Vagina (tissue), 2 donors: ENCODE results near the gene PLEKHM3. TPM values are rescaled to one million over a fixed set of nuclear protein-coding genes. Genes with fewer than 3 reads are reported as not detected.

Experiments
- DNase-seq, 2 donors: peaks; one replicate each; pipeline ENCODE4 v3.0.0-alpha.2; 2017; ENCODE audit errors: extremely low spot score in 2 of 2
- H3K27ac ChIP-seq: fragments of 200-600 bp; sonication (generic); one replicate; pipeline ENCODE4 v1.5.1; 2019
- H3K27me3 ChIP-seq: fragments of 200-600 bp; sonication (generic); one replicate; pipeline ENCODE4 v1.5.1; 2019
- H3K36me3 ChIP-seq, 2 donors: fragments of 200-600 bp; sonication (generic); one replicate each; pipeline ENCODE4 v1.5.1; 2017 to 2019
- H3K4me1 ChIP-seq: fragments of 200-600 bp; sonication (generic); one replicate; pipeline ENCODE4 v1.5.1; 2019
- H3K4me3 ChIP-seq, 2 donors: fragments of 200-600 bp; sonication (generic); 1 replicate in 1 of 2; 2 replicates in 1 of 2; pipeline ENCODE4 v1.5.1; 2016 to 2019
- H3K9me3 ChIP-seq: fragments of 200-600 bp; sonication (generic); one replicate; pipeline ENCODE4 v1.5.1; 2019
- CTCF ChIP-seq, 3 experiments: fragments of 450-650 bp in 2 of 3; fragments of 200-600 bp in 1 of 3; sonication (generic) in 1 of 3; IDR thresholded peaks; one replicate each; pipeline ENCODE4 v1.5.1; 2017 to 2019; ENCODE audit warnings: antibody characterized with exemption in 3 of 3, mild to moderate bottlenecking in 2 of 3, moderate library complexity in 2 of 3
- POLR2A ChIP-seq, 2 donors: fragments of 450-650 bp; IDR thresholded peaks; one replicate each; pipeline ENCODE4 v1.6.1; 2017; ENCODE audit warnings: antibody characterized with exemption in 2 of 2, mild to moderate bottlenecking in 2 of 2, moderate library complexity in 2 of 2
- POLR2AphosphoS5 ChIP-seq, 2 donors: sonication (generic); formaldehyde crosslinking; IDR thresholded peaks; one replicate each; pipeline ENCODE4 v1.9.0; 2017; ENCODE audit warnings: antibody characterized with exemption in 2 of 2, mild to moderate bottlenecking in 2 of 2, low read depth in 1 of 2; ENCODE audit not compliant: insufficient read depth in 1 of 2
- intact Hi-C: fragments of 100-400 bp; cut with DNase I; formaldehyde crosslinking; loops from one replicate; pipeline ENCODE4 v1.15.1; 2023
- total RNA-seq: library from RNA; depleted of rRNA; stranded (reverse); fragments of >200 nt; gene quantifications from one replicate; pipeline ENCODE4 v1.2.3, GENCODE V29; 2016

Gene PLEKHM3
- total RNA-seq, 1 donor from 2014 or later, result 21.4 TPM

GRCh38 chr2:207944979-207945600 is 80.2 kb downstream of the PLEKHM3 start:
- TF ChIP-seq POLR2A (IDR thresholded peaks at IDR 0.05) (no peak), POLR2AphosphoS5 (IDR thresholded peaks at IDR 0.05; ENCODE audit: insufficient read depth in 1 of 2, low read depth in 1 of 2) (no peak), CTCF (IDR thresholded peaks at IDR 0.05) (no peak)
- Histone ChIP-seq H3K4me3 (no peak overlapping the region), H3K9me3 (no peaks in the 10 kb centered on the region), H3K27ac (no peak overlapping the region), H3K4me1 (no peaks in the 10 kb centered on the region), H3K36me3 (no peaks in the 10 kb centered on the region), H3K27me3 (no peaks in the 10 kb centered on the region)
- intact Hi-C loops, result no loop called here
- DNase-seq, result no peak

DNA sequence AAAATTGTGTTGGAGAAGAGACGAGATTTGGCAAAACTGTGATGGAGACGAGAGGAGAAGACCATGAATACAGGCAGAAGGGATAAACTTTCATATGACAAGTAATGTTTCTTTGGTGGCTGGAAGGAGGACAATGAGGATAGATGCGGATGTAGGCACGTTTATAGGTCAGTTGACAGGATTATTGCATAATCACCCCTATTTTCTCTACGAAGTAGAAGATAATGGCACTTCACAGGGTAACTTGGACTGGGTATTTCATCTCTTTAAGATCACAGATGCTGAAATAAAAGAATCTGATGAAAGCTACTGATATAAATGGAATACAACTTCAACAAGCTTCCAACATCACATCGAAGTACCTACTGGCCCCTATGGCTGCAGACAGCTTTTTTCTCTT is 81.0 kb downstream of the PLEKHM3 start:
- H3K27ac ChIP-seq, result no peak overlapping the region
- no peaks in the 10 kb centered on the region for H3K9me3 ChIP-seq
- H3K4me3 ChIP-seq, result no peak overlapping the region
- TF ChIP-seq POLR2A (IDR thresholded peaks at IDR 0.05) (no peak), POLR2AphosphoS5 (IDR thresholded peaks at IDR 0.05; ENCODE audit: insufficient read depth in 1 of 2, low read depth in 1 of 2) (no peak), CTCF (IDR thresholded peaks at IDR 0.05) (no peak)
- no peaks in the 10 kb centered on the region for H3K4me1 ChIP-seq
- H3K27me3 ChIP-seq, result no peaks in the 10 kb centered on the region
- no peak for DNase-seq
- intact Hi-C loops, result no loop called here
- H3K36me3 ChIP-seq, result no peaks in the 10 kb centered on the region

GRCh38 chr2:207939342-207940108 is 85.8 kb downstream of the PLEKHM3 start:
- H3K27me3 ChIP-seq, result no peaks in the 10 kb centered on the region
- no peak overlapping the region for H3K27ac ChIP-seq
- intact Hi-C loops, result no loop called here
- no peaks in the 10 kb centered on the region for H3K36me3 ChIP-seq
- no peaks in the 10 kb centered on the region for H3K4me1 ChIP-seq
- no peak overlapping the region for H3K4me3 ChIP-seq
- TF ChIP-seq CTCF (IDR thresholded peaks at IDR 0.05) (no peak), POLR2AphosphoS5 (IDR thresholded peaks at IDR 0.05; ENCODE audit: insufficient read depth in 1 of 2, low read depth in 1 of 2) (no peak), POLR2A (IDR thresholded peaks at IDR 0.05) (no peak)
- no peak for DNase-seq
- H3K9me3 ChIP-seq, result no peaks in the 10 kb centered on the region

DNA sequence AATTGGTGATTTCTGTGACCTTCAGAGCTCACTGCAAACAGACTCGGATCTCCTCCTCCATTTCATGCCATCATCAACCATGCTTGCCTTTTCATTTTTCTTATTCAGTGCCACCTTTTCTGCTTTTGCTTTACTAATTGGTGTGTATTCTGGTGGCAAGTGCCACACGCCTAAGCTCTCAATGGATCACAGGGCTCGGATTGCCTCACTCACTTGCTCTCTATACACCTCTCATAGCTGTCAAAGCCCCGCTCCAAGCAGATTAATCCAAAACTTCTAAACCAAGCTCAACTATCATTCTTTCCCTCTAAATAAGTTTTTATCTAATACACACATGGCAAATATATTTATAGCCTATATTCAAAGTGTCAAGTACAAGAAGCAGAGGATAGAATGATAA is 86.4 kb downstream of the PLEKHM3 start:
- H3K27me3 ChIP-seq, result no peaks in the 10 kb centered on the region
- H3K4me3 ChIP-seq, result no peak overlapping the region
- no peak overlapping the region for H3K27ac ChIP-seq
- no peak for DNase-seq
- no peak for TF ChIP-seq CTCF (IDR thresholded peaks at IDR 0.05)
- TF ChIP-seq POLR2A (IDR thresholded peaks at IDR 0.05), result no peak
- no peak for TF ChIP-seq POLR2AphosphoS5 (IDR thresholded peaks at IDR 0.05; ENCODE audit: insufficient read depth in 1 of 2, low read depth in 1 of 2)
- intact Hi-C loops, result no loop called here
- H3K9me3 ChIP-seq, result no peaks in the 10 kb centered on the region
- no peaks in the 10 kb centered on the region for H3K36me3 ChIP-seq
- no peaks in the 10 kb centered on the region for H3K4me1 ChIP-seq

DNA sequence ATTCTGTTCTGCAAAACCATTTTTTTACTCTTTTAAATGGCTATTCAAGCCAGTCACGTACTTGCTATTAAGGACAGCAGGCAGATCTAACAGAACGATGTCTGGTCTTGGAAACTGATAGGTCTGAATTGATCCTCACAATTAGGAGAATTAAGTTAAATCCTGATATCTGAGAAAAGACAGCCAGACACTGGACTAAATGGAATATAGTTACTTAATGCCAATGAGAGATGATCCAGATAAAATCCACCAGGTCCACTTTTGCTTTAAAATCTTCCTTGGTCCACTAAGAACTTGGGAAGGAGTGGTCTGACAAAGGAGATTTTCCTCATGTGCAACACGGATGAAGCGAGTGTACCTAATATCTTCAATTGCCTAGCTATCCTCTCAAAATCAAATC is 86.9 kb downstream of the PLEKHM3 start:
- no peaks in the 10 kb centered on the region for H3K27me3 ChIP-seq
- no peak overlapping the region for H3K27ac ChIP-seq
- no peaks in the 10 kb centered on the region for H3K36me3 ChIP-seq
- no peak for DNase-seq
- H3K4me3 ChIP-seq, result no peak overlapping the region
- no peaks in the 10 kb centered on the region for H3K9me3 ChIP-seq
- TF ChIP-seq POLR2A (IDR thresholded peaks at IDR 0.05), result no peak
- TF ChIP-seq CTCF (IDR thresholded peaks at IDR 0.05), result no peak
- no peak for TF ChIP-seq POLR2AphosphoS5 (IDR thresholded peaks at IDR 0.05; ENCODE audit: insufficient read depth in 1 of 2, low read depth in 1 of 2)
- intact Hi-C loops, result no loop called here
- H3K4me1 ChIP-seq, result no peaks in the 10 kb centered on the region
